ENCODE measurements around the gene SGCG.

DNA sequence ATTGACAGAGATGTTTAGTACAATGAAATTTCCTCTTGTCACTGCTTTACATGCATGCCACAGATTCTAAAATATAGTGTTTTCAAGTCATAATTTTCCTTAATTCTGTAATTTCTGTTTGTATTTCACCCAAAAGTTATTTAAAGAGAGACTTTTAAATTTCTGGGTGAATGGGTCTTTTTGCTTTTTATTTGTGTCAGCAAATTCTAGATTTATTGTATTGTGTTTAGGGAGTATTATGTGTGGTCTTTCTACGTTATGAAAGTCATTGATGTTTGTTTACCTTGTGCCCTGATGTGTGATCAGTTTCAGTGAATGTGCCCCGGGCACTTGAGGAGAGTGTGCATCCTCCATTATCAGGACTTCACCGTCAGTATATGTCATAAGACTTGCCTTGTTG is 92.7 kb downstream of the SGCG start:
- TF ChIP-seq SIN3A (IDR thresholded peaks at IDR 0.05; ENCODE audit: borderline replicate concordance, insufficient read depth, low read length) (no peak), TAF1 (IDR thresholded peaks at IDR 0.05; ENCODE audit: borderline replicate concordance, insufficient read depth, low read length) (no peak)
- TF ChIP-seq, protein P1, sequence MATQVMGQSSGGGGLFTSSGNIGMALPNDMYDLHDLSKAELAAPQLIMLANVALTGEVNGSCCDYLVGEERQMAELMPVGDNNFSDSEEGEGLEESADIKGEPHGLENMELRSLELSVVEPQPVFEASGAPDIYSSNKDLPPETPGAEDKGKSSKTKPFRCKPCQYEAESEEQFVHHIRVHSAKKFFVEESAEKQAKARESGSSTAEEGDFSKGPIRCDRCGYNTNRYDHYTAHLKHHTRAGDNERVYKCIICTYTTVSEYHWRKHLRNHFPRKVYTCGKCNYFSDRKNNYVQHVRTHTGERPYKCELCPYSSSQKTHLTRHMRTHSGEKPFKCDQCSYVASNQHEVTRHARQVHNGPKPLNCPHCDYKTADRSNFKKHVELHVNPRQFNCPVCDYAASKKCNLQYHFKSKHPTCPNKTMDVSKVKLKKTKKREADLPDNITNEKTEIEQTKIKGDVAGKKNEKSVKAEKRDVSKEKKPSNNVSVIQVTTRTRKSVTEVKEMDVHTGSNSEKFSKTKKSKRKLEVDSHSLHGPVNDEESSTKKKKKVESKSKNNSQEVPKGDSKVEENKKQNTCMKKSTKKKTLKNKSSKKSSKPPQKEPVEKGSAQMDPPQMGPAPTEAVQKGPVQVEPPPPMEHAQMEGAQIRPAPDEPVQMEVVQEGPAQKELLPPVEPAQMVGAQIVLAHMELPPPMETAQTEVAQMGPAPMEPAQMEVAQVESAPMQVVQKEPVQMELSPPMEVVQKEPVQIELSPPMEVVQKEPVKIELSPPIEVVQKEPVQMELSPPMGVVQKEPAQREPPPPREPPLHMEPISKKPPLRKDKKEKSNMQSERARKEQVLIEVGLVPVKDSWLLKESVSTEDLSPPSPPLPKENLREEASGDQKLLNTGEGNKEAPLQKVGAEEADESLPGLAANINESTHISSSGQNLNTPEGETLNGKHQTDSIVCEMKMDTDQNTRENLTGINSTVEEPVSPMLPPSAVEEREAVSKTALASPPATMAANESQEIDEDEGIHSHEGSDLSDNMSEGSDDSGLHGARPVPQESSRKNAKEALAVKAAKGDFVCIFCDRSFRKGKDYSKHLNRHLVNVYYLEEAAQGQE (IDR thresholded peaks at IDR 0.05; ENCODE audit: insufficient read depth in 1 of 2, low read depth in 2 of 2, low read length in 2 of 2) = no peak
